Activated T-cell treated with anti-CD3 and anti-CD28 coated beads, Interleukin-2, amount 50 U/mL, for 24 hours (primary cell): ENCODE measurements around the gene RDX.
"Not testable (repeated sequence)": the region's sequence is repeated elsewhere in the genome, so short reads cannot be mapped to it uniquely, and the experiment has no call there.

ENCODE experiments used
- DNase-seq: peaks from one replicate; pipeline ENCODE4 v3.0.0-alpha.2; 2020
- H3K27ac Mint-ChIP-seq: 2 replicates; pipeline ENCODE4 v1.8.0; 2020; ENCODE audit warnings: mild to moderate bottlenecking, mixed read lengths
- H3K27me3 Mint-ChIP-seq: 2 replicates; pipeline ENCODE4 v1.8.0; 2020; ENCODE audit warnings: mixed read lengths
- H3K36me3 Mint-ChIP-seq: 2 replicates; pipeline ENCODE4 v1.8.0; 2020; ENCODE audit warnings: low read depth, mixed read lengths
- H3K4me1 Mint-ChIP-seq: 2 replicates; pipeline ENCODE4 v1.8.0; 2020; ENCODE audit warnings: low read depth, mixed read lengths
- H3K4me3 Mint-ChIP-seq: 2 replicates; pipeline ENCODE4 v1.8.0; 2020; ENCODE audit warnings: mild to moderate bottlenecking, moderate library complexity, mixed read lengths
- H3K9me3 Mint-ChIP-seq: 2 replicates; pipeline ENCODE4 v1.8.0; 2020; ENCODE audit warnings: mixed read lengths

RDX gene

GRCh38 chr11:110297076-110297725 lies 787 bp upstream of the RDX start:
- Mint-ChIP-seq H3K27ac (peak overlapping the region; percentile 37), H3K9me3 (peaks cover 4% of the 10 kb centered on the region), H3K36me3 (peaks cover 22% of the 10 kb centered on the region), H3K27me3 (no peaks in the 10 kb centered on the region), H3K4me3 (peak overlapping the region; percentile 66), H3K4me1 (peaks cover 46% of the 10 kb centered on the region)
- no peak for DNase-seq

GRCh38 chr11:110295531-110296225 lies 736 bp downstream of the RDX start:
- DNase-seq, result peak; percentile 71
- H3K36me3 Mint-ChIP-seq, result peaks cover 36% of the 10 kb centered on the region

GRCh38 chr11:110295086-110295485 lies 1.3 kb downstream of the RDX start:
- Mint-ChIP-seq H3K27me3 (no peaks in the 10 kb centered on the region), H3K27ac (peak overlapping the region; percentile 57), H3K4me3 (peak overlapping the region; percentile 93), H3K4me1 (peaks cover 57% of the 10 kb centered on the region), H3K9me3 (peaks cover 3% of the 10 kb centered on the region), H3K36me3 (peaks cover 41% of the 10 kb centered on the region)
- DNase-seq, result no peak

More at GRCh38 chr11:110295531-110296225, 736 bp downstream of the RDX start:
- H3K9me3 Mint-ChIP-seq, result peaks cover 4% of the 10 kb centered on the region
- H3K27me3 Mint-ChIP-seq, result no peaks in the 10 kb centered on the region
- peak overlapping the region; percentile 93 for H3K4me3 Mint-ChIP-seq
- peaks cover 56% of the 10 kb centered on the region for H3K4me1 Mint-ChIP-seq
- H3K27ac Mint-ChIP-seq, result peak overlapping the region; percentile 91

- Mint-ChIP-seq H3K4me3 (peak overlapping the region; percentile 93), H3K4me1 (peaks cover 58% of the 10 kb centered on the region), H3K27me3 (no peaks in the 10 kb centered on the region), H3K9me3 (peaks cover 2% of the 10 kb centered on the region), H3K27ac (peak overlapping the region; percentile 12), H3K36me3 (peaks cover 45% of the 10 kb centered on the region)
- no peak for DNase-seq
Measured at GRCh38 chr11:110294509-110294908, 1.9 kb downstream of the RDX start.

GRCh38 chr11:110293389-110293788 lies 3.0 kb downstream of the RDX start:
- H3K36me3 Mint-ChIP-seq, result peaks cover 49% of the 10 kb centered on the region
- no peak for DNase-seq
- peaks cover 59% of the 10 kb centered on the region for H3K4me1 Mint-ChIP-seq
- H3K9me3 Mint-ChIP-seq, result no peaks in the 10 kb centered on the region
- peak overlapping the region; percentile 93 for H3K4me3 Mint-ChIP-seq
- H3K27ac Mint-ChIP-seq, result peak overlapping the region; percentile 26
- no peaks in the 10 kb centered on the region for H3K27me3 Mint-ChIP-seq

- not testable (repeated sequence) for H3K9me3 Mint-ChIP-seq, H3K27me3 Mint-ChIP-seq, H3K4me3 Mint-ChIP-seq, DNase-seq, H3K27ac Mint-ChIP-seq
- Mint-ChIP-seq H3K4me1 (peaks cover 58% of the 10 kb centered on the region), H3K36me3 (peaks cover 49% of the 10 kb centered on the region)
Measured at GRCh38 chr11:110292146-110292545, 4.3 kb downstream of the RDX start.

- DNase-seq, result no peak
- Mint-ChIP-seq H3K27me3 (no peaks in the 10 kb centered on the region), H3K4me3 (no peak overlapping the region), H3K9me3 (no peaks in the 10 kb centered on the region), H3K4me1 (peaks cover 60% of the 10 kb centered on the region), H3K36me3 (peaks cover 49% of the 10 kb centered on the region), H3K27ac (no peak overlapping the region)
Measured at GRCh38 chr11:110290591-110291334, 5.7 kb downstream of the RDX start.

- no peak for DNase-seq
- Mint-ChIP-seq H3K4me1 (peaks cover 51% of the 10 kb centered on the region), H3K9me3 (no peaks in the 10 kb centered on the region), H3K4me3 (no peak overlapping the region), H3K27ac (no peak overlapping the region), H3K27me3 (no peaks in the 10 kb centered on the region), H3K36me3 (peaks cover 38% of the 10 kb centered on the region)
Measured at GRCh38 chr11:110289472-110289871, 6.9 kb downstream of the RDX start.

- Mint-ChIP-seq H3K4me3 (no peak overlapping the region), H3K4me1 (peaks cover 37% of the 10 kb centered on the region), H3K9me3 (no peaks in the 10 kb centered on the region), H3K27me3 (no peaks in the 10 kb centered on the region), H3K36me3 (peaks cover 27% of the 10 kb centered on the region), H3K27ac (no peak overlapping the region)
- no peak for DNase-seq
Measured at GRCh38 chr11:110287537-110287936, 8.9 kb downstream of the RDX start.

GRCh38 chr11:110286298-110287040 lies 9.9 kb downstream of the RDX start:
- Mint-ChIP-seq H3K4me3 (no peak overlapping the region), H3K4me1 (peaks cover 35% of the 10 kb centered on the region), H3K27me3 (no peaks in the 10 kb centered on the region)

GRCh38 chr11:110283862-110284261 lies 12.6 kb downstream of the RDX start:
- Mint-ChIP-seq H3K9me3 (no peaks in the 10 kb centered on the region), H3K27ac (no peak overlapping the region)

More at GRCh38 chr11:110286298-110287040, 9.9 kb downstream of the RDX start:
- DNase-seq, result no peak
- H3K27ac Mint-ChIP-seq, result no peak overlapping the region
- peaks cover 21% of the 10 kb centered on the region for H3K36me3 Mint-ChIP-seq
- no peaks in the 10 kb centered on the region for H3K9me3 Mint-ChIP-seq

GRCh38 chr11:110280595-110280994 lies 15.8 kb downstream of the RDX start:
- DNase-seq, H3K27me3 Mint-ChIP-seq, H3K9me3 Mint-ChIP-seq, H3K4me1 Mint-ChIP-seq, H3K27ac Mint-ChIP-seq, H3K4me3 Mint-ChIP-seq: not testable (repeated sequence)
- peaks cover 40% of the 10 kb centered on the region for H3K36me3 Mint-ChIP-seq

More at GRCh38 chr11:110283862-110284261, 12.6 kb downstream of the RDX start:
- Mint-ChIP-seq H3K4me3 (no peak overlapping the region), H3K27me3 (no peaks in the 10 kb centered on the region), H3K36me3 (peaks cover 9% of the 10 kb centered on the region), H3K4me1 (peaks cover 25% of the 10 kb centered on the region)
- no peak for DNase-seq

- no peak overlapping the region for H3K4me3 Mint-ChIP-seq
- peaks cover 46% of the 10 kb centered on the region for H3K36me3 Mint-ChIP-seq
- H3K27ac Mint-ChIP-seq, result no peak overlapping the region
- no peaks in the 10 kb centered on the region for H3K27me3 Mint-ChIP-seq
- no peaks in the 10 kb centered on the region for H3K9me3 Mint-ChIP-seq
- DNase-seq, result no peak
- peaks cover 6% of the 10 kb centered on the region for H3K4me1 Mint-ChIP-seq
Measured at GRCh38 chr11:110279881-110280280, 16.5 kb downstream of the RDX start.

GRCh38 chr11:110272919-110273318 lies 23.5 kb downstream of the RDX start:
- Mint-ChIP-seq H3K27ac (no peak overlapping the region), H3K9me3 (no peaks in the 10 kb centered on the region), H3K4me3 (no peak overlapping the region), H3K4me1 (peaks cover 14% of the 10 kb centered on the region), H3K27me3 (no peaks in the 10 kb centered on the region), H3K36me3 (peaks cover 84% of the 10 kb centered on the region)
- DNase-seq, result no peak
